ENCODE data around the gene ABCA6.

ABCA6 gene

DNA sequence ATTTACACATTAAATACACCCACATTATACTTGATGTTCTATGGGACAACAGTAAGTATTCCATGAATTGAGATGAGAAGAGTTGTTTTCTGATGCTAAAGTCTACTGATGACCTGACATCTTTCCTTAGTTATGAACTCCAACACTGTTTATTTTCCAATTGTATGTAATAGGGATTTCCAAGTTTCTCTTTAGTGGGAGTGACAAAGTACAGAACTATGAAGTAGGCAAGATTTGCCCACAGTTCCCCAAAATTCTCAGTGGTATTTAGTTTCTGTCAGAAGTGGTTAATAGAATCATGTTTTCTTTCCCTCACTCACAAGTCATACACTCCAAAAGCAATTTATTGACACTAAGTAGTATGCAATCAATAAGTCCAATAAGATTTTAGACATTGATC is 22.5 kb upstream of the ABCA6 start:
- no peaks in the 10 kb centered on the region for H3K9me3 ChIP-seq (replicated peaks in 1 of 2; ENCODE audit: control insufficient read depth in 2 of 2, insufficient read depth in 1 of 2, low read depth in 1 of 2, low read length in 2 of 2)
- no peak overlapping the region for H3K9ac ChIP-seq (ENCODE audit: low read depth, low read length, poor library complexity)
- no peak overlapping the region for H4K91ac ChIP-seq (ENCODE audit: low read depth, low read length, poor library complexity)
- no peak overlapping the region for H3K18ac ChIP-seq (ENCODE audit: low read length)
- no peak overlapping the region for H2BK120ac ChIP-seq (ENCODE audit: low read depth, low read length)
- H3K27ac ChIP-seq (replicated peaks; ENCODE audit: low read length) = no peak overlapping the region
- no peak overlapping the region for H2BK12ac ChIP-seq (ENCODE audit: low read length)
- no peaks in the 10 kb centered on the region for H3K36me3 ChIP-seq (replicated peaks in 1 of 2; ENCODE audit: control insufficient read depth in 2 of 2, insufficient read depth in 2 of 2, low read length in 2 of 2)
- H3K14ac ChIP-seq (ENCODE audit: low read length) = no peak overlapping the region
- no peak overlapping the region for H3K23ac ChIP-seq (ENCODE audit: low read depth, low read length, poor library complexity)
- H2AFZ ChIP-seq (ENCODE audit: low read length) = no peak overlapping the region
- no peaks in the 10 kb centered on the region for H3K4me1 ChIP-seq (ENCODE audit: control insufficient read depth in 2 of 2, insufficient read depth in 1 of 2, low read depth in 1 of 2, low read length in 2 of 2)
- no peaks in the 10 kb centered on the region for H3K27me3 ChIP-seq (ENCODE audit: control insufficient read depth in 3 of 3, insufficient read depth in 3 of 3, low read depth in 1 of 3, low read length in 3 of 3)
- H2BK15ac ChIP-seq (ENCODE audit: low read length) = no peak overlapping the region
- no peak overlapping the region for H3K4ac ChIP-seq (ENCODE audit: low read length)
- no peak overlapping the region for H3K4me3 ChIP-seq (ENCODE audit: low read length in 2 of 2)
- DNase-seq (ENCODE audit: low spot score) = no peak
- no peak overlapping the region for H2AK5ac ChIP-seq (ENCODE audit: low read depth, low read length)
- no peak overlapping the region for H2BK5ac ChIP-seq (ENCODE audit: low read length)
- no peaks in the 10 kb centered on the region for H3K79me1 ChIP-seq (ENCODE audit: low read depth, low read length)
- H4K8ac ChIP-seq (ENCODE audit: low read depth, low read length) = no peak overlapping the region
- H3K4me2 ChIP-seq (ENCODE audit: insufficient read depth, low read length, poor library complexity, severe bottlenecking) = no peak overlapping the region

DNA sequence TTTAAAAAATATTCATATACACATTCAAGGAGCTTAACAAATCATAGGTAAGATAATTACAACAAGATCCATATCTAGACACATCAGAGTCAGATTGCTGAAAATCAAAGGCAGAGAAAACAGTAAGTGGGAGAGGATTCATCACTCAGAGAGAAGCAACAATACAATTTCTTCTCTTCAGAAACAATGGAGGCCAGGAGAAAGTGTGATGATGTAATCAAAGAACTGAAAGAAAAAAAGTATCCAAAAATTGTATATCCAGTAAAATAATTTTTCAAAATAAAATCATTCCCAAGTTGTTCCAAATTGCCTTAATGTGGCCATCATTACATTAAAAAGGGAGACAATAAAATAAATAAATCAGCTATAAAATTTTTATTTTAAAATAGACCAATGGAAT is 17.7 kb upstream of the ABCA6 start:
- no peak overlapping the region for H3K4me2 ChIP-seq (ENCODE audit: insufficient read depth, low read length, poor library complexity, severe bottlenecking)
- H4K91ac ChIP-seq (ENCODE audit: low read depth, low read length, poor library complexity) = no peak overlapping the region
- no peak overlapping the region for H2AFZ ChIP-seq (ENCODE audit: low read length)
- no peaks in the 10 kb centered on the region for H3K4me1 ChIP-seq (ENCODE audit: control insufficient read depth in 2 of 2, insufficient read depth in 1 of 2, low read depth in 1 of 2, low read length in 2 of 2)
- H2BK12ac ChIP-seq (ENCODE audit: low read length) = no peak overlapping the region
- H3K9me3 ChIP-seq (replicated peaks in 1 of 2; ENCODE audit: control insufficient read depth in 2 of 2, insufficient read depth in 1 of 2, low read depth in 1 of 2, low read length in 2 of 2) = no peaks in the 10 kb centered on the region
- no peak for DNase-seq (ENCODE audit: low spot score)
- no peak overlapping the region for H2BK120ac ChIP-seq (ENCODE audit: low read depth, low read length)
- no peak overlapping the region for H2BK15ac ChIP-seq (ENCODE audit: low read length)
- no peak overlapping the region for H3K14ac ChIP-seq (ENCODE audit: low read length)
- H3K9ac ChIP-seq (ENCODE audit: low read depth, low read length, poor library complexity) = no peak overlapping the region
- no peak overlapping the region for H3K23ac ChIP-seq (ENCODE audit: low read depth, low read length, poor library complexity)
- no peak overlapping the region for H3K27ac ChIP-seq (replicated peaks; ENCODE audit: low read length)
- no peak overlapping the region for H3K4me3 ChIP-seq (ENCODE audit: low read length in 2 of 2)
- H2AK5ac ChIP-seq (ENCODE audit: low read depth, low read length) = no peak overlapping the region
- H3K79me1 ChIP-seq (ENCODE audit: low read depth, low read length) = no peaks in the 10 kb centered on the region
- no peak overlapping the region for H4K8ac ChIP-seq (ENCODE audit: low read depth, low read length)
- no peak overlapping the region for H3K4ac ChIP-seq (ENCODE audit: low read length)
- no peak overlapping the region for H3K18ac ChIP-seq (ENCODE audit: low read length)
- H2BK5ac ChIP-seq (ENCODE audit: low read length) = no peak overlapping the region
- no peaks in the 10 kb centered on the region for H3K36me3 ChIP-seq (replicated peaks in 1 of 2; ENCODE audit: control insufficient read depth in 2 of 2, insufficient read depth in 2 of 2, low read length in 2 of 2)
- no peaks in the 10 kb centered on the region for H3K27me3 ChIP-seq (ENCODE audit: control insufficient read depth in 3 of 3, insufficient read depth in 3 of 3, low read depth in 1 of 3, low read length in 3 of 3)

DNA sequence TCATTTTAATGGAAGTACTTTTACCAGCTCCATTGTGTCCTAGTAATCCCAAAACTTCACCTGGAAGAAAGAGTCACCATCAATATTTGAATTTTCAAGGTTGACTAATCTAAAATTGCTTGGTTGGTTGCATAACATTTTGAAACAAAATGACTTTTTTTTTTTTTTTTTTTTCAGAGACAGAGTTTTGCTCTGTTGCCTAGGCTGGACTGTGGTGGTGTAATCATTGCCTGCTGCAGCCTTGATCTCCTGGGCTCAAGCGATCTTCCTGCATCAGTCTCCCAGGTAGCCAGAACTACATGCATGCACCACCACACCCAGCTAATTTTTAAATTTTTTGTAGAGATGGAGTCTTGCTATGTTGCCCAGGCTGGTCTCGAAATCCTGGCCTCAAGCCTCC is 12.6 kb upstream of the ABCA6 start:
- Histone ChIP-seq H2AFZ (ENCODE audit: low read length) (no peak overlapping the region), H3K23ac (ENCODE audit: low read depth, low read length, poor library complexity) (no peak overlapping the region), H3K36me3 (replicated peaks in 1 of 2; ENCODE audit: control insufficient read depth in 2 of 2, insufficient read depth in 2 of 2, low read length in 2 of 2) (no peaks in the 10 kb centered on the region), H4K8ac (ENCODE audit: low read depth, low read length) (no peak overlapping the region), H3K4ac (ENCODE audit: low read length) (no peak overlapping the region), H3K27ac (replicated peaks; ENCODE audit: low read length) (no peak overlapping the region), H2BK5ac (ENCODE audit: low read length) (no peak overlapping the region), H3K79me1 (ENCODE audit: low read depth, low read length) (no peaks in the 10 kb centered on the region), H3K9ac (ENCODE audit: low read depth, low read length, poor library complexity) (no peak overlapping the region), H2BK12ac (ENCODE audit: low read length) (no peak overlapping the region), H3K18ac (ENCODE audit: low read length) (no peak overlapping the region), H2BK15ac (ENCODE audit: low read length) (no peak overlapping the region), H3K4me2 (ENCODE audit: insufficient read depth, low read length, poor library complexity, severe bottlenecking) (no peak overlapping the region), H4K91ac (ENCODE audit: low read depth, low read length, poor library complexity) (no peak overlapping the region), H3K14ac (ENCODE audit: low read length) (no peak overlapping the region), H3K9me3 (replicated peaks in 1 of 2; ENCODE audit: control insufficient read depth in 2 of 2, insufficient read depth in 1 of 2, low read depth in 1 of 2, low read length in 2 of 2) (no peaks in the 10 kb centered on the region), H2BK120ac (ENCODE audit: low read depth, low read length) (no peak overlapping the region), H3K27me3 (ENCODE audit: control insufficient read depth in 3 of 3, insufficient read depth in 3 of 3, low read depth in 1 of 3, low read length in 3 of 3) (no peaks in the 10 kb centered on the region), H3K4me1 (ENCODE audit: control insufficient read depth in 2 of 2, insufficient read depth in 1 of 2, low read depth in 1 of 2, low read length in 2 of 2) (no peaks in the 10 kb centered on the region), H2AK5ac (ENCODE audit: low read depth, low read length) (no peak overlapping the region), H3K4me3 (ENCODE audit: low read length in 2 of 2) (no peak overlapping the region)
- WGBS, 2 donors (ENCODE audit: extremely low coverage in 2 of 2, insufficient read length in 2 of 2, insufficient replicate concordance in 1 of 2) = no CpG with 5 or more reads among the region's 2 CpGs
- no peak for DNase-seq (ENCODE audit: low spot score)

DNA sequence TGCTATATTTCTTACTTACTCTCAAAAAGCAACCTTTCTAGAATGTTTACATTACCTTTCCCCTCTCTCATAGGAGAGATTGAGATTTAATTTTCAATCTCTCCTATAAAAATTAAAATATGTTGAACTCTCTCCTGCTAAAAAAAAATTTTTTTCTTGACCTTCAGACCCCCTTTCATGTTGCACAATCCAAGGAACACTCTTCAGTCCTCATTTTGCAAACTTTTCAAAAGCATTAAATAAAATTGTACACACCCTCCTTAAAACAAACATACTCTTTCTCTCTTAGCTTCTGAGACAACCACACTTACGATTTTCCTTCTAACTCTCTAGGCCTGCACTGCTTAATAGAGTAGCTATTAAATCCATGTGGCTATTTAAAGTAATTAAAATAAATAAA is 8.6 kb upstream of the ABCA6 start:
- no peak overlapping the region for H2BK15ac ChIP-seq (ENCODE audit: low read length)
- H3K4ac ChIP-seq (ENCODE audit: low read length) = no peak overlapping the region
- no peak overlapping the region for H3K4me2 ChIP-seq (ENCODE audit: insufficient read depth, low read length, poor library complexity, severe bottlenecking)
- no peak overlapping the region for H4K8ac ChIP-seq (ENCODE audit: low read depth, low read length)
- H3K4me1 ChIP-seq (ENCODE audit: control insufficient read depth in 2 of 2, insufficient read depth in 1 of 2, low read depth in 1 of 2, low read length in 2 of 2) = peaks cover 0 to 2% of the 10 kb centered on the region in 2 donors
- WGBS, 2 donors (ENCODE audit: extremely low coverage in 2 of 2, insufficient read length in 2 of 2, insufficient replicate concordance in 1 of 2) = no CpG with 5 or more reads among the region's 1 CpG
- no peak overlapping the region for H2AFZ ChIP-seq (ENCODE audit: low read length)
- H3K14ac ChIP-seq (ENCODE audit: low read length) = no peak overlapping the region
- H3K36me3 ChIP-seq (replicated peaks in 1 of 2; ENCODE audit: control insufficient read depth in 2 of 2, insufficient read depth in 2 of 2, low read length in 2 of 2) = no peaks in the 10 kb centered on the region
- H3K9ac ChIP-seq (ENCODE audit: low read depth, low read length, poor library complexity) = no peak overlapping the region
- H2BK5ac ChIP-seq (ENCODE audit: low read length) = no peak overlapping the region
- no peak overlapping the region for H2BK12ac ChIP-seq (ENCODE audit: low read length)
- H3K18ac ChIP-seq (ENCODE audit: low read length) = no peak overlapping the region
- no peak overlapping the region for H2AK5ac ChIP-seq (ENCODE audit: low read depth, low read length)
- H3K27me3 ChIP-seq (ENCODE audit: control insufficient read depth in 3 of 3, insufficient read depth in 3 of 3, low read depth in 1 of 3, low read length in 3 of 3) = no peaks in the 10 kb centered on the region
- H3K79me1 ChIP-seq (ENCODE audit: low read depth, low read length) = no peaks in the 10 kb centered on the region
- H3K4me3 ChIP-seq (ENCODE audit: low read length in 2 of 2) = no peak overlapping the region
- no peaks in the 10 kb centered on the region for H3K9me3 ChIP-seq (replicated peaks in 1 of 2; ENCODE audit: control insufficient read depth in 2 of 2, insufficient read depth in 1 of 2, low read depth in 1 of 2, low read length in 2 of 2)
- no peak overlapping the region for H2BK120ac ChIP-seq (ENCODE audit: low read depth, low read length)
- H3K23ac ChIP-seq (ENCODE audit: low read depth, low read length, poor library complexity) = no peak overlapping the region
- DNase-seq (ENCODE audit: low spot score) = no peak
- H4K91ac ChIP-seq (ENCODE audit: low read depth, low read length, poor library complexity) = no peak overlapping the region
- H3K27ac ChIP-seq (replicated peaks; ENCODE audit: low read length) = no peak overlapping the region

Data from neuronal stem cell (in vitro differentiated cells).